Activated CD4-positive, alpha-beta memory T cell treated with anti-CD3 and anti-CD28 coated beads, Interleukin-2, amount 10 ng/mL, durations not matched to agents 7 days and 5 days (primary cell): ENCODE data around the gene DHRS7B. TPM values are rescaled to one million over a fixed set of nuclear protein-coding genes. Genes with fewer than 3 reads are reported as not detected.
A peak's percentile ranks its signal among the peaks of the same experiment; 100 is the strongest.
"Not testable (repeated sequence)": the region's sequence is repeated elsewhere in the genome, so short reads cannot be mapped to it uniquely, and the experiment has no call there.

ENCODE experiments used
- CTCF ChIA-PET: fragments of 350-600 bp; sonication (Branson Sonifier 250); formaldehyde crosslinking; loops from one replicate; lab custom pipeline; 2021; ENCODE audit warnings: antibody characterized with exemption, inconsistent platforms; lab: Charles Lee
- POLR2A ChIA-PET: fragments of 350-600 bp; sonication (Branson Sonifier 250); formaldehyde crosslinking; loops from one replicate; lab custom pipeline; 2021; ENCODE audit warnings: antibody characterized with exemption; lab: Charles Lee
- DNase-seq: peaks from one replicate; pipeline ENCODE4 v3.0.0-alpha.2; 2020
- H3K27ac Mint-ChIP-seq: one replicate; pipeline ENCODE4 v1.8.0; 2021; ENCODE audit warnings: mild to moderate bottlenecking, mixed read lengths
- H3K27me3 Mint-ChIP-seq: one replicate; pipeline ENCODE4 v1.8.0; 2021; ENCODE audit warnings: mixed read lengths
- H3K36me3 Mint-ChIP-seq: one replicate; pipeline ENCODE4 v1.8.0; 2021; ENCODE audit warnings: low read depth, mixed read lengths
- H3K4me1 Mint-ChIP-seq: one replicate; pipeline ENCODE4 v1.8.0; 2021; ENCODE audit warnings: mixed read lengths
- H3K4me3 Mint-ChIP-seq: one replicate; pipeline ENCODE4 v1.8.0; 2021; ENCODE audit warnings: mild to moderate bottlenecking, mixed read lengths
- H3K9me3 Mint-ChIP-seq: one replicate; pipeline ENCODE4 v1.8.0; 2021; ENCODE audit warnings: mixed read lengths
- total RNA-seq, 2 experiments: library from RNA; stranded (reverse); gene quantifications; one replicate each; pipeline ENCODE4 v1.2.3, GENCODE V29; 2021

DHRS7B gene, protein sequence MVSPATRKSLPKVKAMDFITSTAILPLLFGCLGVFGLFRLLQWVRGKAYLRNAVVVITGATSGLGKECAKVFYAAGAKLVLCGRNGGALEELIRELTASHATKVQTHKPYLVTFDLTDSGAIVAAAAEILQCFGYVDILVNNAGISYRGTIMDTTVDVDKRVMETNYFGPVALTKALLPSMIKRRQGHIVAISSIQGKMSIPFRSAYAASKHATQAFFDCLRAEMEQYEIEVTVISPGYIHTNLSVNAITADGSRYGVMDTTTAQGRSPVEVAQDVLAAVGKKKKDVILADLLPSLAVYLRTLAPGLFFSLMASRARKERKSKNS
- 10 to 100 TPM; 12.1 to 15.3 TPM for total RNA-seq

DNA sequence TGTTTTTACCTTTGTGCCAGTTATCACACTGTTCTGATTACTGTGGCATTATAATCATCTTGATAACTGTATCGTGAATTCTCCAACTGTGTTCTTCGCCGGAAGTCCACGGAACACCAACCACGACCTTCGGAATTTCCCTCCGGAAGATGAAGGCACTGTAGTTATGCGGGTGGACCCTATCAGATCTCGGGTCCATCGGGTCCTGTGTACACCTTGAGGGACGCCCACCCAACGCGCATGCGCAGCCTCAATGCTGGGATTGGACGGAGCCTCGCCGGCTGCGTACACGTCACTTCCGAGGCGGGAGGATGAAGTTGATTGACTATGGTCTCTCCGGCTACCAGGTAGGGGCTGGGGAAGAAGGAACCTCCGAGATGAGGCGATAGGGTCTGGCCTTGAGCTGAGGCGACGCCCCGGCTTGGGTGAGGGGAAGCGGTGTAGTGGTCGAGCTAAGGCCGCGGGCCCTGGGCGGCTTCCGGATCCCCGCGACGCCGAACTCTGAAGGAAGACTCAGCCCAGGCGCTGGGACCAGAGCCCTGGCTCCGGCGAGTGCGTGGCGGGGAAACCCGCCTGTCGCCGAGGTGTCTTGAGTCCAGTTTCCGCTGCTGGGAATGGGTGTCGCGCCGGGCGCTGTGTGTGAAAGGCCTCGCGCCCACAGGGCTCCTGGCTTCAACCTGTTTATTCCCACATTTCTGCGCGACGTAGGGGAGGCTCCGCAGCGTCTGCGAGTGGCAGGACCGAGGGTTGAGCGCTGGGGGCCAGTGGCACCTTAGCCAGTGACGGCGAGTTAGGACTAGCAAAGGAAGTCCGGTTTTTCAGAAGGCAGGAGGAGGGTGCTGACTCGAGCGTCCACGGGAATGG is at the start of gene DHRS7B:
Gene DHRS7B (plus strand): TSS at position 320 of the 864 bp plus-strand sequence. CDS start 8 bp downstream, at position 328.
- Mint-ChIP-seq H3K36me3 (peaks cover 3% of the 10 kb centered on the region), H3K27ac (peak within 1 kb of the TSS; percentile 86), H3K27me3 (no peaks in the 10 kb centered on the region), H3K4me3 (peak within 1 kb of the TSS; percentile 89), H3K9me3 (peaks cover under 1% of the 10 kb centered on the region), H3K4me1 (peaks cover 35% of the 10 kb centered on the region)
- ChIA-PET POLR2A (interaction anchor here (1.2 to 3.6 kb wide), 5 partner anchors 28 to 161 kb away, joined by 3 to 16 read pairs (median 11); partner anchors contain the start of genes TMEM11 and USP22), CTCF (interaction anchor here (0.7 to 2.8 kb wide), 3 partner anchors 27 to 83 kb away, joined by 3 to 8 read pairs (median 5); no protein-coding TSS in a partner anchor)
- DNase-seq = peak; percentile 97

DNA sequence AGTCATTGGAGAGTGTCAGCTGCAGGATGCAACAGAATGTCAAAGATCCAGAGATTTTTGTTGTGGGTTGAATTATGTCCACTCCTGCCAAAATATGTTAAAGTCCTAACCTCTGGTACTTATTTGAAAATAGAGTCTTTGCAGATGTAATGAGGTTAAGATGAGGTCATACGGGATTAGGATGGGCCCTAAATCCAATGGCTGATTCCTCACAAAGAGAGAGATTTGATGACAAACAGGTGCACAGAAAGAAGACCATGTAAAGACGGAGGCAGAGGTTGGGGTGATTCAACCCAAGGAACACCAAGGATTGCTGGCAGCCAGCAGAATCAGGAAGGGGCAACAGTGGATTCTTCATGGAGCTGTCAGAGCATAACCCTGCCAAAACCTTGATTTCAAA is 49.5 kb upstream of the DHRS7B start:
- Mint-ChIP-seq H3K9me3 (no peaks in the 10 kb centered on the region), H3K4me3 (no peak overlapping the region), H3K27ac (no peak overlapping the region), H3K27me3 (peaks cover 27% of the 10 kb centered on the region), H3K36me3 (no peaks in the 10 kb centered on the region), H3K4me1 (no peaks in the 10 kb centered on the region)
- ChIA-PET CTCF (no interaction called here), POLR2A (no interaction called here)
- no peak for DNase-seq

DNA sequence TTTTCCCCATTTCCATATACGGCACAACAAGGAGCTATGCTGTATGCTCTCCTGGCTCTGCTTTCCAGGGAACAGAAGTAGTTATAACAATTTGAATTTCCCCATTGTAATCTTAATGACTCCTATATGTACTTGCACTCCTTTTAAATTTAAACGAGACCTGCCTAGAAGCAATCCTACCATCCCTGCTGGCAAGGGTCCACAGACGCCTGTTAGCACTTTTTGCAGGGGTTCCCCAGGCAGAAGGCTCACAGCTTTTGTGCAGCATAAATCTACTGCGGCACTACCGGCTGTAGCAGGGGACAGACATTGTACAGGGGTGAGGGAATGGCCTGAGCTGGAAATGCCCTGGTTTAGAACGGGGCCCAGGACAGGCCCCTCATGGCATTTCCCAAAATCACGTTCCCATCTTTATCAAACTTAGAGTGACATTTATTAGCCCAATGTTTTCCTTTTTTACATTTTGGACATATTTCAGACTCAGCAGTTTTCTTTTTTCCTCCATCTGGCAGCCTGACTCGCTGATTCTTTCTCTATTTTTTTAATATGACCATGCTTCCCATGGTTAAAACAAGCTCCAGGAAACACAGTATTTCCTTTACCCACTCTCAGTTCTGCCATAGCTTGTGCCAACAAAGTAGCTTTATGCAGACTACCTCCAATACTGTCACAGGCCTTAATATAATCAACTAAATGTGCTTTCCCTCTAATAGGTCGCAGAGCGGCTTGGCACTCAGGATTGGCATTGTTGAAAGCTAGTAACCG is 48.6 kb upstream of the DHRS7B start:
- Mint-ChIP-seq H3K9me3 (no peaks in the 10 kb centered on the region), H3K27ac (no peak overlapping the region), H3K4me3 (no peak overlapping the region), H3K36me3 (no peaks in the 10 kb centered on the region), H3K4me1 (no peaks in the 10 kb centered on the region), H3K27me3 (peaks cover 30% of the 10 kb centered on the region)
- no peak for DNase-seq
- ChIA-PET POLR2A (no interaction called here), CTCF (interaction anchor here (1.5 kb wide), 1 partner anchor 35 kb away, joined by 3 read pairs; the partner anchor contains the start of gene USP22)

DNA sequence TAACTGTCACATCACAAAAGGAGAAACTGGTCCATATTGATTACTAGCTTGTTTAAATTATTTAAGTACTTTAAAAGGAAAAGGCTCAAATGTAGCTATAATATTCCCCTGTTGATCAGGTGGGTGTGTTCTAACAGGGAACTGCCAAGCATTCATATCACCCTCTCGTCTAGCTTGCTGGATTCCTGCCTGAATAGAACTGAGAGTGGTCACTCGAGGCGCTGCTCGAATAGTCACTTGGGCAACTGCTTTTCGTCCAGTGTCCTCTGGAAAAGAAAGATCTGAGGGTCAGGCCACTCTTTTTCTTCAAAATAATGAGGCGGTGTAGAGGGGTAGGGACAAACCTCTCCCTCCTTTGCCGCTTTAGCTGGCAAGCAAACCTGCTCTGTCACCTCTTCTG is 47.6 kb upstream of the DHRS7B start:
- ChIA-PET POLR2A (no interaction called here), CTCF (interaction anchor here (1.5 kb wide), 1 partner anchor 36 kb away, joined by 3 read pairs; the partner anchor contains the start of gene USP22)
- Mint-ChIP-seq H3K36me3 (no peaks in the 10 kb centered on the region), H3K4me1 (no peaks in the 10 kb centered on the region), H3K27ac (no peak overlapping the region), H3K4me3 (no peak overlapping the region), H3K9me3 (no peaks in the 10 kb centered on the region), H3K27me3 (peaks cover 30% of the 10 kb centered on the region)
- DNase-seq = no peak

DNA sequence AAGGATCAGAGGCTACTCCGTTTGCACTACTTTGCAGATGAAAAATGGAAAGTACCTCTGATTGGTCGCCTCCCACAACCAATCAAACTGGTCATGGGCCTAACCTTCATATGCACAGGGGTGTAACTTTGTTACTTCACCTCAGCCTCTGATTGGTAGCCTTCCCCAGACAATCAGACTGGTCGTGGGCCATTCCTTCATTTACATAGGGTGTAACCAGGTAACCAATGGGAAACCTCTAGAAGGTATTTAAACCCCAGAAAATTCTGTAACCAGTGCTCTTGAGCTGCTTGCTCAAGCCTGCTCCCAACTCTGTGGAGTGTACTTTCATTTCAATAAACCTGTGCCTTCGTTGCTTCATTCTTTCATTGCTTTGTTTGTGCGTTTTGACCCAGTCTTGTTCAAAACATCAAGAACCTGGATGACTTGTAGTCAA is 44.7 kb upstream of the DHRS7B start:
- no peak for DNase-seq
- CTCF ChIA-PET = interaction anchor here (1.2 kb wide), 1 partner anchor 37 kb away, joined by 3 read pairs; no protein-coding TSS in a partner anchor

DNA sequence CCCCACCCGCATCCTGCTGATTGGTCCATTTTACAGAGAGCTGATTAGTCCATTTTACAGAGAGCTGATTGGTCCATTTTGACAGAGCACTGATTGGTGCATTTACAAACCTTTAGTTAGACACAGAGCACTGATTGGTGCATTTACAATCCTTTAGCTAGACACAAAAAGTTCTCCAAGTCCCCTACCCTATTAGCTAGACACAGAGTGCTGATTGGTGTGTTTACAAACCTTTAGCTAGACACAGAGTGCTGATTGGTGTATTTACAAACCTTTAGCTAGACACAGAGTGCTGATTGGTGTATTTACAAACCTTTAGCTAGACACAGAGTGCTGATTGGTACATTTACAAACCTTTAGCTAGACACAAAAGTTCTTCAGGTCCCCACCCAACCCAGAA is 41.5 kb upstream of the DHRS7B start:
- H3K36me3 Mint-ChIP-seq, H3K9me3 Mint-ChIP-seq, POLR2A ChIA-PET, H3K4me1 Mint-ChIP-seq, DNase-seq, H3K27ac Mint-ChIP-seq, H3K4me3 Mint-ChIP-seq: not testable (repeated sequence)
- CTCF ChIA-PET = interaction anchor here (1.7 kb wide), 1 partner anchor 14 kb away, joined by 7 read pairs; no protein-coding TSS in a partner anchor
- peaks cover 13% of the 10 kb centered on the region for H3K27me3 Mint-ChIP-seq

More for the DNA sequence above, 44.7 kb upstream of the DHRS7B start:
- no peaks in the 10 kb centered on the region for H3K9me3 Mint-ChIP-seq
- H3K27ac Mint-ChIP-seq = no peak overlapping the region
- POLR2A ChIA-PET = no interaction called here
- peaks cover 30% of the 10 kb centered on the region for H3K27me3 Mint-ChIP-seq
- no peaks in the 10 kb centered on the region for H3K4me1 Mint-ChIP-seq
- H3K36me3 Mint-ChIP-seq = no peaks in the 10 kb centered on the region
- no peak overlapping the region for H3K4me3 Mint-ChIP-seq

DNA sequence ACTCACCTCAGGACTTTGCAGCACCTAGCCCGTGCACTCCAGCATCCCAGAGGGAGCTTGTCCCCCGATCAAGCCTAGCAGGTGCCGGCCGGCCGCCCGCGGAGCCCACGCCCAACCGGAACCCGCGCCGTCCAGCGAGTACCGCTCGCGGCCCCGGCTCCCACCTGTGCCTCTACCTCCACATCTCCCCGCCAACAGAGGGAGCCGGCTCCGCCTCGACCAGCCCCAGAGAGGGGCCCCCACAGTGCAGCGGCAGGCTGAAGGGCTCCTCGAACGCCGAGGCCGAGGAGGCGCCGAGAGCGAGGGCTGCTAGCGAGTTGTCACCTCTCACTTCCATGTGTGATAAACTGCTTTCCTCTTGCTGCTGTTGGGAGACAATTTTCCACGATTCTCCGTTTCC is 41.1 kb upstream of the DHRS7B start:
- no peaks in the 10 kb centered on the region for H3K9me3 Mint-ChIP-seq
- no peaks in the 10 kb centered on the region for H3K4me1 Mint-ChIP-seq
- no peak overlapping the region for H3K27ac Mint-ChIP-seq
- H3K4me3 Mint-ChIP-seq = no peak overlapping the region
- DNase-seq = no peak
- POLR2A ChIA-PET = no interaction called here
- peaks cover 13% of the 10 kb centered on the region for H3K27me3 Mint-ChIP-seq
- CTCF ChIA-PET = interaction anchor here (1.7 kb wide), 1 partner anchor 13 kb away, joined by 7 read pairs; no protein-coding TSS in a partner anchor
- no peaks in the 10 kb centered on the region for H3K36me3 Mint-ChIP-seq

DNA sequence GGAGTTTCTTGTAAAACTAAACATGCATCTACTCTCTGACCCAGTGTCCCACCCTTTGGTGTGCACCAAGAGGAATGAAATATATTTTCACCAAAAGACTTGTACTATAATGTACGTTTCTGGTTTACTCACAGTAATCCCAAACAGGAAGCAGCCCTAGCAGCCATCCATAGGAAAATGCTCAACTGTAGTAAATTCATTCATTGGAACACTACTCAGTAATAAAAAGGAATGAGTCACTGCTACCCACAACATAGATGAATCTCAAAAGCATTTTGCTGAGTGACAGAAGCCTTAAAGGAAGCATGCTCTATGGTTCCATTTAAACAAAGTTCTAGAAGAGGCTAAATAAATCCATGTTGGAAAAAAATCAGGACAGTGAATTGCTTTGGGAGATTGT is 37.6 kb upstream of the DHRS7B start:
- no peak for DNase-seq
- ChIA-PET CTCF (no interaction called here), POLR2A (no interaction called here)
- no peaks in the 10 kb centered on the region for H3K4me1 Mint-ChIP-seq
- H3K27ac Mint-ChIP-seq = no peak overlapping the region
- H3K9me3 Mint-ChIP-seq = no peaks in the 10 kb centered on the region
- H3K27me3 Mint-ChIP-seq = peaks cover 2% of the 10 kb centered on the region
- no peak overlapping the region for H3K4me3 Mint-ChIP-seq
- H3K36me3 Mint-ChIP-seq = no peaks in the 10 kb centered on the region

DNA sequence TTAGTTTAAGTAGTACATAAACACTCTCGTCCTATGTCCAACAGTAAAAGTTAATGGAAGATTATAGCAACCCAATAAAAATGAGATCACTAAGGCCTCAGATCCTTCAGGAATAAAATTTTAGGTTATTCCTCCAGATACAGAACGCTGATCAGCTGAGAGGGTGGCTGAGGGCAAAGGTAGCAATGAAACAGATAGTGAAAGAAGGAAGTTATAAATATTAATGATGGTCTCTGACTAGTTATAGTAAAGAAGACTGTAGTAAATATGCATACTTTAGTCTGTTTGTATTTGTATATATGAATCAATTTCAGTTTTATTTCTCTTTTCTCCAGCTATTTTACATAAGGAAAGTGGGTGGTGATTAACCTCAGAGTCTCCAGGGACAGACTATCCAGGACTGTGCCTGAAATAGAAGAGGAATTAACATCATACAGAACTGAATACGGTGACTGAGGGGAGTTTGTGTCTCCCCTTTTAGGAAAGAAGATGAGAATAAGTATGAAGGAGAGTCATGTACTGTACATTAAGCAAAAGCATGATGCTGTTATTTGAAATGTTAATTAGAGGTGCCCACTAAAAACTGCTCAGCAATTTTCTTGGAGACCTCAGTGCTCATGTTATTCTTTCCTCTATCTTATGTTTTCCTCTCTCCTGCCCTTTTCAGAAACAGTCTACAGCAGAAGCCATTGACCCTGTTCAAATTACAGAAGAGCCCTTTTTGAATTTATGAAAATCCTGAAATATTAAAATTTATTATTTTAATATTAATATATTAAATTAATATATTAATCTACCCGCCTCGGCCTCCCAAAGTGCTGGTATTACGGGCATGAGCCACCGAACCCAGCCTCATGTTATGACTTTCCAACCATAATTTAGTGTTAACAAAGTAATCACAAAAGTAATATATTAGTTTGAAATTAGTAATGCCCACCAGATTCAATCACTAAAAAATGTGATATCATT is 36.5 kb upstream of the DHRS7B start:
- Mint-ChIP-seq H3K27me3 (peaks cover 2% of the 10 kb centered on the region), H3K27ac (no peak overlapping the region), H3K36me3 (no peaks in the 10 kb centered on the region), H3K9me3 (no peaks in the 10 kb centered on the region), H3K4me3 (no peak overlapping the region), H3K4me1 (no peaks in the 10 kb centered on the region)
- DNase-seq = no peak
- CTCF ChIA-PET = no interaction called here
- POLR2A ChIA-PET = no interaction called here

DNA sequence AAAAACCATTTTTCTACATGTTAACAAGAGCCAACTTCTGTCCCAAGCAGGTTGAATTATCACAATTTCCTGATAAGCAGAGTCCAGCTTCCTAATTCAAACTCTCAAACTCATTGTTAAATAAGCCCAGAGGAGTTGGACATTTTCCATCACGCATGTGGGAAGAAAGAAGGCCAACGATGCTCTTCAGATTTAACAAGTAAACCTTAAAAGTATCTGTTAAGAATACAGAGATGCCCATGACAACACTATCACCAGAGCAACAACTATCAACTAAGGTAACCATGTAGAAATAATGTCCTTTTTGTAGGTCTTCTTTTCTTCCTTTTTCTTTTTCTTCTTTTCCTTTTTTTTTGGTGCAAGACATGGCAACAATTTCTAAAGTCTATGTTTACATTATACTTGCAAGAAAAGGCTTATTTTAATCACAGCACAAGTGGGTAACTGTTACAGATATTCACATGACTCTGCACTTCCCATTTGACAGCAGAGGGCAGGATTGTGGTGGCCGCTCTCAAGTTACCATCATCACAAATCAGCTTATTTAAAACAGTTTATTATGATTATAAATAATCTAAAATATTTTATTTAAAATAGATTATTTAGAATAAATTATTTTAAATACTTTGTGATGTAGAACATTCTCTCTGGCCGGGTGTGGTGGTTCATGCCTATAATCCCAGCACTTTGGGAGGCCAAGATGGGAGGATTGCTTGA is 35.7 kb upstream of the DHRS7B start:
- Mint-ChIP-seq H3K27me3 (peaks cover 2% of the 10 kb centered on the region), H3K4me1 (no peaks in the 10 kb centered on the region), H3K27ac (no peak overlapping the region), H3K4me3 (no peak overlapping the region), H3K36me3 (no peaks in the 10 kb centered on the region), H3K9me3 (no peaks in the 10 kb centered on the region)
- ChIA-PET CTCF (no interaction called here), POLR2A (no interaction called here)
- DNase-seq = no peak

DNA sequence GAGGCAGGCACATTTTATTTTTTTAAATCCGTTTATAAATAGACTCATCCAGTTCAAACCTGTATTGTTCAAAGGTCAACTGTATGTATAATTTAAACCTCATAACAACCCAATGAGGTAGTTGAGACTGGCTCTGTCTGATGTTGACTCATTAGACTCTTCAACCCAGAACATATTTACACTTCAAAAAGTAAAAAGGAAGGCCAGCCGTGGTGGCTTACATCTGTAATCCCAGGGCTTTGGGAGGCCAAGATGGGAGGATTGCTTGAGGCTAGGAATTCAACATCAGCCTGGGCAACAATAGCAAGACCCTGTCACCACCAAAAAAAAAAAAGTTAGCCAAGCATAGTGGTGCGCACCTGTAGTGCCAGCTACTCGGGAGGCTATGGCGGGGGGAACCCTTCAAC is 32.5 kb upstream of the DHRS7B start:
- Mint-ChIP-seq H3K27me3 (no peaks in the 10 kb centered on the region), H3K36me3 (no peaks in the 10 kb centered on the region)
- POLR2A ChIA-PET = interaction anchor here (2.3 kb wide), 1 partner anchor 51 kb away, joined by 8 read pairs; the partner anchor contains the start of gene USP22

More for the DNA sequence above, 32.5 kb upstream of the DHRS7B start:
- no peak overlapping the region for H3K27ac Mint-ChIP-seq
- CTCF ChIA-PET = interaction anchor here (2.4 kb wide), 1 partner anchor 24 kb away, joined by 10 read pairs; no protein-coding TSS in a partner anchor
- DNase-seq = no peak
- H3K9me3 Mint-ChIP-seq = no peaks in the 10 kb centered on the region
- no peak overlapping the region for H3K4me3 Mint-ChIP-seq
- peaks cover 19% of the 10 kb centered on the region for H3K4me1 Mint-ChIP-seq
